LNCAP (cell line): ENCODE data around the gene PLXND1.

Source experiments
- CTCF ChIP-seq: fragments of 450-650 bp; IDR thresholded peaks from 2 replicates; pipeline ENCODE4 v1.5.1; 2017; ENCODE audit warnings: mild to moderate bottlenecking

Gene PLXND1

GRCh38 chr3:129624347-129625071 is 18.0 kb upstream of the PLXND1 start:
- TF ChIP-seq CTCF: no peak

GRCh38 chr3:129623447-129624118 is 17.1 kb upstream of the PLXND1 start:
- TF ChIP-seq CTCF: no peak

GRCh38 chr3:129622933-129623332 is 16.5 kb upstream of the PLXND1 start:
- TF ChIP-seq CTCF: no peak

DNA sequence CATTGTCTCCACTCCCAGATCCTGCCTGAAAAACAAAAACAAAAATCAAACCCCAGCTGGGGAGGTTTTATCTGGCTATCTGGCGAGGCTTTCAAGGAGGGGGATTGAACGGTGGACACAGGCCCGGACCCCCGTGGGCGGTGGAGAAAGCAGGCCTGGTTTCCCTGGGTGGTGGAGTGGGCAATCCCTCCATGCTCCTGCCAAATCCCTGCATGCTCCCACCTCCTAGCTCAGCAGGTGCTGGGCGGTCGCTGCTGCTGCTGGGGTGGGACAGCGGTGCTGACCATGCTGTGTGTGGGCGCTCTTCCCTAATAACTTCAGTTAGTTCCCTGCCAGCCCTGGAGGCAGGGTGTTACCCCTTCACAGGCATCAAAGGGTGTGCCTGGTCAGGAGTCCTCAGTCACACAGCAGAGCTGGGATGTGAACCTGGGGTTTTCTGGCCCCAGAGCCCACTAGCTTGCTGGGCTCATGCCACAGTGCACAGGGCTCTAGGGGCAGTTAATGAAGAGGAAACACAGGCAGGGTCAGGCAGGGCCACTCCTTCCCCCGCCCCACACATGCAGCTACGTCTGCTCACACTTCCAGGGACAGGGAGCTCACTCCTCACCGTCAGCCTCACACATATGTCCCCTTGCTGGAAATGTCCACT is 15.9 kb upstream of the PLXND1 start:
- no peak for TF ChIP-seq CTCF

- no peak for TF ChIP-seq CTCF
Measured at GRCh38 chr3:129621626-129622225, 15.2 kb upstream of the PLXND1 start.

- no peak for TF ChIP-seq CTCF
Measured at GRCh38 chr3:129620828-129621559, 14.5 kb upstream of the PLXND1 start.

- no peak for TF ChIP-seq CTCF
Measured at GRCh38 chr3:129619726-129620162, 13.3 kb upstream of the PLXND1 start.
